Prostate gland (tissue), 2 donors: ENCODE data around the gene CALCA. TPM values are rescaled to one million over a fixed set of nuclear protein-coding genes. Genes with fewer than 3 reads are reported as not detected.

Source experiments
- DNase-seq: peaks from one replicate; pipeline ENCODE4 v3.0.0-alpha.2; 2019; ENCODE audit warnings: low spot score
- H3K27ac ChIP-seq, 2 donors: fragments of 200-600 bp; sonication (generic); 2 replicates each; pipeline ENCODE4 v1.5.1; 2017 to 2019
- H3K27me3 ChIP-seq: fragments of 200-600 bp; sonication (generic); replicated peaks from 2 replicates; pipeline ENCODE4 v1.5.1; 2019; ENCODE audit not compliant: insufficient read depth
- H3K36me3 ChIP-seq, 2 donors: fragments of 200-600 bp; sonication (generic); 1 replicate in 1 of 2; 2 replicates in 1 of 2; pipeline versions ENCODE4 v1.5.1 to v1.8.1; 2017 to 2019
- H3K4me1 ChIP-seq: fragments of 200-600 bp; sonication (generic); replicated peaks from 2 replicates; pipeline ENCODE4 v1.5.1; 2019
- H3K4me3 ChIP-seq, 2 donors: fragments of 200-600 bp; sonication (generic); 2 replicates each; pipeline ENCODE4 v1.5.1; 2017 to 2019
- H3K9me3 ChIP-seq: fragments of 200-600 bp; sonication (generic); 2 replicates; pipeline ENCODE4 v1.5.1; 2017
- POLR2A ChIP-seq: fragments of 450-650 bp; IDR thresholded peaks from one replicate; pipeline ENCODE4 v1.6.1; 2016; ENCODE audit warnings: antibody characterized with exemption, mild to moderate bottlenecking
- POLR2AphosphoS5 ChIP-seq: sonication (generic); formaldehyde crosslinking; IDR thresholded peaks from one replicate; pipeline ENCODE4 v1.6.1; 2017; ENCODE audit warnings: antibody characterized with exemption
- WGBS: methylation state at CpG from one replicate; pipeline ENCODE4 v1.1.5; 2018; 5-methylcytosine and 5-hydroxymethylcytosine counted together
- intact Hi-C: fragments of 100-400 bp; cut with DNase I; formaldehyde crosslinking; loops from one replicate; pipeline ENCODE4 v1.14.2; 2022
- total RNA-seq, 2 donors: library from RNA; depleted of rRNA; stranded (reverse); fragments of >200 nt; gene quantifications; one replicate each; pipeline ENCODE4 v1.1.0, GENCODE V29; 2016
- TF ChIP-seq, protein P1 (sequence below), 4 experiments: fragments of 200-600 bp in 2 of 4; fragments of 450-650 bp in 2 of 4; sonication (generic) in 2 of 4; IDR thresholded peaks; 1 replicate in 3 of 4; 2 replicates in 1 of 4; pipeline ENCODE4 v1.5.1; 2016 to 2019; ENCODE audit warnings: antibody characterized with exemption in 4 of 4, mild to moderate bottlenecking in 2 of 4, moderate library complexity in 2 of 4

Gene CALCA
- total RNA-seq, 2 donors from 2014 or later = 4.1 TPM; not detected in 1

DNA sequence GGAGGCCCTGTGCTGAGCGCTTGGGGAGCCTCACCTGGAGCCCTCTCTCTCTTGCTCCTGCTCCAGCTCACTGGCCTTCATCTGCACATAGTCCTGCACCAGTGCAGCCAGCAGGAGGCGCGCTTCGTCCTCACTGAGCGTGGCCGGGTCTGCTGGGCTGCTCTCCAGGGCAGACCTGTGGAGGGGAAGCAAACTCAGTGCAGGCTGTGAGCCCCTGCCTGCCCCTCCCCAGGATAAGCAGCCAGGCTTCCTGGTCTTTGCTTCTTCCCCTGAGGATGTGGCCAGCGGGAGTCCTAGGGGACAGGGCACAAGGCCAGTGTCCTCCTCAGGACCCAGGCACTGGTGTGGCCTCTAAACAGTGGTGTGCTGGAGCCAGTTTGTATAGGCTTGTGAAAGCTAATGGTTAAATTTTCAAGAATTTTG lies 2.2 kb downstream of the CALCA start:
- no peak for DNase-seq
- H3K36me3 ChIP-seq = no peaks in the 10 kb centered on the region
- no peak overlapping the region for H3K4me3 ChIP-seq
- WGBS = 20% methylated on average over 7 of the region's 7 CpGs
- TF ChIP-seq, protein P1, sequence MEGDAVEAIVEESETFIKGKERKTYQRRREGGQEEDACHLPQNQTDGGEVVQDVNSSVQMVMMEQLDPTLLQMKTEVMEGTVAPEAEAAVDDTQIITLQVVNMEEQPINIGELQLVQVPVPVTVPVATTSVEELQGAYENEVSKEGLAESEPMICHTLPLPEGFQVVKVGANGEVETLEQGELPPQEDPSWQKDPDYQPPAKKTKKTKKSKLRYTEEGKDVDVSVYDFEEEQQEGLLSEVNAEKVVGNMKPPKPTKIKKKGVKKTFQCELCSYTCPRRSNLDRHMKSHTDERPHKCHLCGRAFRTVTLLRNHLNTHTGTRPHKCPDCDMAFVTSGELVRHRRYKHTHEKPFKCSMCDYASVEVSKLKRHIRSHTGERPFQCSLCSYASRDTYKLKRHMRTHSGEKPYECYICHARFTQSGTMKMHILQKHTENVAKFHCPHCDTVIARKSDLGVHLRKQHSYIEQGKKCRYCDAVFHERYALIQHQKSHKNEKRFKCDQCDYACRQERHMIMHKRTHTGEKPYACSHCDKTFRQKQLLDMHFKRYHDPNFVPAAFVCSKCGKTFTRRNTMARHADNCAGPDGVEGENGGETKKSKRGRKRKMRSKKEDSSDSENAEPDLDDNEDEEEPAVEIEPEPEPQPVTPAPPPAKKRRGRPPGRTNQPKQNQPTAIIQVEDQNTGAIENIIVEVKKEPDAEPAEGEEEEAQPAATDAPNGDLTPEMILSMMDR (IDR thresholded peaks at IDR 0.05) = no peak
- TF ChIP-seq POLR2AphosphoS5 (no peak), POLR2A (no peak)
- intact Hi-C loops = no loop called here
- H3K27ac ChIP-seq = no peak overlapping the region
- peaks cover 7% of the 10 kb centered on the region for H3K4me1 ChIP-seq
- H3K9me3 ChIP-seq = no peaks in the 10 kb centered on the region
- H3K27me3 ChIP-seq = peaks cover 21% of the 10 kb centered on the region

DNA sequence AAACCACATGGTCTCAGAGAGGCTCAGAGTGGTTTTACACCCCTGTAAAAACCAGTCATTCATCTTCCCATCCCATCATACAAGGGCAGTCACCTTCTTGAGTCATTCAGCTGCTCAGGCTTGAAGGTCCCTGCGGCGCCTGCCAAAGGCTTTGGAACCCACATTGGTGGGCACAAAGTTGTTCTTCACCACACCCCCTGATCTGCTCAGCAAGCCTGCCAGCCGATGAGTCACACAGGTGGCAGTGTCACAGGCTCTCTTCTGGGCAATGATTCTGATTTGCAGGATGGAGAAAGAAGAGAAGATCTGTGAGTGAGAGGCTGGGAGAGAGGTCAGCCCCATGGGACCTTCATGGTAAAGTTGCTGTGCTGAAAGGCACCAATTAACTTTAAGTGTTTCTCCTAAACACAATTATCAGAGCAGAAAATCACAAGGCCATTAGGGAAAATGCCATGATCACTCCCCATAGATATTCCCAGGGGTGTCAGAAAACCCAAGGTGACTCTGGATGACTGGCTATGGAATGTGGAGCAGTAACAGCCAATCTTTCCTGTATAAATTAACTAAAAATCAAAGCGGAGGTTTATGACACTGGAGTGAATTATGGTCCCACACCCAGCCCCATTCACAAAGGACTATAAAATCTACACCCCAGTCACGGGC lies 4.4 kb downstream of the CALCA start:
- no peak overlapping the region for H3K27ac ChIP-seq
- WGBS = 52% methylated on average over 5 of the region's 5 CpGs
- no peak overlapping the region for H3K4me3 ChIP-seq
- no peaks in the 10 kb centered on the region for H3K9me3 ChIP-seq
- intact Hi-C loops = no loop called here
- no peak for TF ChIP-seq POLR2AphosphoS5
- no peak for TF ChIP-seq POLR2A
- TF ChIP-seq, protein P1 (IDR thresholded peaks at IDR 0.05) = no peak
- no peaks in the 10 kb centered on the region for H3K36me3 ChIP-seq
- H3K27me3 ChIP-seq = peaks cover 9% of the 10 kb centered on the region
- no peaks in the 10 kb centered on the region for H3K4me1 ChIP-seq
- no peak for DNase-seq

DNA sequence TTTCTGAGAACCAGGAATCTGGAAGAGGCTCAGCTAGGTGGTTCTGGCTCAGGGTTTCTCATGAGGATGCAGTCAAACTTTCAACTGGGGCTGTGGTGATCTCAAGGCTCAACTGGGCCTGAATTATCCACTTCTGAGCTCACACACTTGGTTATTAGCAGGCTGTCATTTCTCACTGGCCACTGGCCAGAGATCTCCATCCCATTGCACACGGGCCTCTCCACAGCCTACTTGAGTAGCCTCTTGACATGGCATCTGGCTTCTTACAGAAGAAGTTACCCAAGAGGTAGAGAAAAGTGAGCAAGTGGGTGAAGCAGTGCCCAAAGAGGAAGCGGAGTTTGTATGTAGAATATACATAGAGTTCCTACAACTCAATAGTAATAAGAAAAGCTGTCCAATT lies 16.0 kb downstream of the CALCA start:
- Histone ChIP-seq H3K4me1 (no peaks in the 10 kb centered on the region), H3K4me3 (no peak overlapping the region), H3K27ac (no peak overlapping the region), H3K36me3 (no peaks in the 10 kb centered on the region), H3K27me3 (no peaks in the 10 kb centered on the region), H3K9me3 (no peaks in the 10 kb centered on the region)
- no peak for DNase-seq
- 91% methylated on average over 2 of the region's 2 CpGs for WGBS
- TF ChIP-seq POLR2A (no peak), POLR2AphosphoS5 (no peak)
- TF ChIP-seq, protein P1 (IDR thresholded peaks at IDR 0.05) = no peak
- intact Hi-C loops = no loop called here

DNA sequence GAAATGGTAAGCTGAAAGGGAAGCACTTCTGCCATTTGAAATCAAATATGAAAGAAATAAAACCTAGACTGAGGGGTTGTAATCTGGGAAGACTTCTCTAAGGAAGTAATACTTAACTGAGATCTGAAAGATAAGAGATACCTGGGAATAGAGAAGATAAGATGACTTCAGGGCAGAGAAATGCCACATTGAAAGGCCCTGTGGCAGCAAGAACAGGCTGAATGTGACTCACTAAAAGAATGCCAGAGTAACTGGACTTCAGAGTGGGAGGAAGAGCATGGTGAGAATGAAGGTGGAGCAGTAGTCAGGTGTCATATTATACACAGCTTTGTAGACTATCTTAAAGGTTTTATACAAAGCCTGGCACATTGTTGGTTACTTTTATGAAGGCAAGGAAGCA lies 17.6 kb downstream of the CALCA start:
- no peak overlapping the region for H3K4me3 ChIP-seq
- TF ChIP-seq, protein P1 (IDR thresholded peaks at IDR 0.05) = no peak
- no peak for TF ChIP-seq POLR2AphosphoS5
- TF ChIP-seq POLR2A = no peak
- no peaks in the 10 kb centered on the region for H3K27me3 ChIP-seq
- intact Hi-C loops = no loop called here
- DNase-seq = no peak
- H3K27ac ChIP-seq = no peak overlapping the region
- H3K36me3 ChIP-seq = no peaks in the 10 kb centered on the region
- no peaks in the 10 kb centered on the region for H3K4me1 ChIP-seq
- no peaks in the 10 kb centered on the region for H3K9me3 ChIP-seq

DNA sequence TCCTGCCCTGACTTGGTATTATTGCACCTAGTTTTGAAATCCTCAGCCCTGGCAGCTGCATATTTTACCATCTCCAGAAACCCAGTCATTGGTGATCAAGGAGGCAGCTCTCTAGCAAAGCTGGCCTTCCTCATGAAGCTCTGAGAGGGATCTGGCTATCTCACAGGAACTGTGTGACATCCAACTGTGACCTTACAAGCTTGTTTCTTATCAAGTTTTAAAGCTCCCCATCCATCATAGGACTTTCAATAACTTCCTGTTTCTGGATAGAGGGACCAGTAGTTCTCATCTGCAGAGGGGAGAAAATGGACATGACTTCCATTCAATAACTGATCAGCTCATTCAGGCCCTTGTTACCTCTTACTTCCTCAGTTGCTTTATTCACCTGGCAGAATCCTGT lies 18.2 kb downstream of the CALCA start:
- no peak overlapping the region for H3K4me3 ChIP-seq
- H3K36me3 ChIP-seq = no peaks in the 10 kb centered on the region
- intact Hi-C loops = no loop called here
- H3K27me3 ChIP-seq = no peaks in the 10 kb centered on the region
- DNase-seq = no peak
- no peak overlapping the region for H3K27ac ChIP-seq
- no peaks in the 10 kb centered on the region for H3K9me3 ChIP-seq
- no peaks in the 10 kb centered on the region for H3K4me1 ChIP-seq
- TF ChIP-seq POLR2A = no peak
- TF ChIP-seq, protein P1 (IDR thresholded peaks at IDR 0.05) = no peak
- no peak for TF ChIP-seq POLR2AphosphoS5
